HepG2 (cell line): ENCODE data around the gene ATRIP. TPM values are rescaled to one million over a fixed set of nuclear protein-coding genes. Genes with fewer than 3 reads are reported as not detected.

Experiments
- AFF4 ChIP-seq: sonication (generic); formaldehyde crosslinking; IDR thresholded peaks from 2 replicates; pipeline ENCODE4 v1.4.0; 2020; ENCODE audit warnings: missing genetic modification reagents
- BCL3 ChIP-seq: sonication (generic); formaldehyde crosslinking; IDR thresholded peaks from 2 replicates; pipeline ENCODE4 v1.5.1; 2020; ENCODE audit warnings: mild to moderate bottlenecking, missing genetic modification reagents, moderate library complexity
- CBX1 ChIP-seq: IDR thresholded peaks from one replicate; pipeline ENCODE4 v1.6.1; 2016; ENCODE audit warnings: antibody characterized with exemption, low read depth
- CBX5 ChIP-seq: sonication (generic); formaldehyde crosslinking; IDR thresholded peaks from 2 replicates; pipeline ENCODE4 v1.4.0; 2020; ENCODE audit warnings: missing genetic modification reagents, borderline replicate concordance
- DDIT3 ChIP-seq: sonication (generic); formaldehyde crosslinking; IDR thresholded peaks from 2 replicates; pipeline ENCODE4 v1.4.0; 2020; ENCODE audit warnings: mild to moderate bottlenecking, missing genetic modification reagents
- IKZF4 ChIP-seq: sonication (generic); formaldehyde crosslinking; IDR thresholded peaks from 2 replicates; pipeline ENCODE4 v1.5.1; 2020; ENCODE audit warnings: borderline replicate concordance, mild to moderate bottlenecking, low read depth, missing genetic modification reagents; ENCODE audit errors: not compliant biosample characterization
- KLF16 ChIP-seq, 2 experiments: sonication (generic) in 1 of 2; formaldehyde crosslinking in 1 of 2; IDR thresholded peaks; 2 replicates each; pipeline versions ENCODE4 v1.6.1 to v1.8.0; 2016 to 2023; ENCODE audit warnings: missing genetic modification reagents in 2 of 2, missing compliant biosample characterization in 1 of 2
- KMT2A ChIP-seq: sonication (generic); formaldehyde crosslinking; IDR thresholded peaks from 2 replicates; pipeline ENCODE4 v1.4.0; 2020; ENCODE audit warnings: missing genetic modification reagents
- MBD4 ChIP-seq: IDR thresholded peaks from 2 replicates; pipeline ENCODE4 v1.6.1; 2012; ENCODE audit warnings: low read length, inconsistent platforms, borderline replicate concordance
- MLLT10 ChIP-seq: sonication (generic); formaldehyde crosslinking; IDR thresholded peaks from 2 replicates; pipeline ENCODE4 v1.4.0; 2020; ENCODE audit warnings: missing genetic modification reagents
- MTF1 ChIP-seq: sonication (generic); formaldehyde crosslinking; IDR thresholded peaks from 2 replicates; pipeline ENCODE4 v1.5.0; 2020; ENCODE audit warnings: missing genetic modification reagents
- NFE2L1 ChIP-seq: sonication (generic); formaldehyde crosslinking; IDR thresholded peaks from 2 replicates; pipeline ENCODE4 v1.4.0; 2020; ENCODE audit warnings: missing genetic modification reagents, mild to moderate bottlenecking, borderline replicate concordance
- POLR2AphosphoS5 ChIP-seq: IDR thresholded peaks from 2 replicates; pipeline ENCODE4 v1.6.1; 2012; ENCODE audit warnings: low read depth, low read length
- POLR2G ChIP-seq: fragments of 200-400 bp; formaldehyde crosslinking; IDR thresholded peaks from 2 replicates; pipeline ENCODE4 v1.6.1; 2018; ENCODE audit warnings: mild to moderate bottlenecking, low read depth, low read length, moderate library complexity
- RBM22 ChIP-seq: fragments of 200-400 bp; formaldehyde crosslinking; optimal IDR thresholded peaks from 2 replicates; pipeline ENCODE3; 2017; ENCODE audit warnings: mild to moderate bottlenecking, low read length, moderate library complexity
- RBM39 ChIP-seq: fragments of 200-400 bp; formaldehyde crosslinking; IDR thresholded peaks from one replicate; pipeline ENCODE4 v1.6.1; 2018; ENCODE audit warnings: antibody characterized with exemption, mild to moderate bottlenecking, low read depth, low read length; ENCODE audit not compliant: poor library complexity, severe bottlenecking
- SALL1 ChIP-seq: sonication (generic); formaldehyde crosslinking; IDR thresholded peaks from 2 replicates; pipeline ENCODE4 v1.8.0; 2022; ENCODE audit warnings: mild to moderate bottlenecking, missing genetic modification reagents
- SRSF1 ChIP-seq: fragments of 200-400 bp; formaldehyde crosslinking; optimal IDR thresholded peaks from 2 replicates; pipeline ENCODE3; 2017; ENCODE audit warnings: mild to moderate bottlenecking, low read depth, low read length, moderate library complexity
- TBL1XR1 ChIP-seq: fragments of 150-350 bp; IDR thresholded peaks from 2 replicates; pipeline ENCODE4 v1.6.1; 2014; ENCODE audit warnings: borderline replicate concordance, low read length; ENCODE audit not compliant: partially characterized antibody
- ZBTB34 ChIP-seq: sonication (generic); formaldehyde crosslinking; IDR thresholded peaks from 2 replicates; pipeline ENCODE4 v1.8.0; 2022; ENCODE audit warnings: mild to moderate bottlenecking, missing genetic modification reagents
- ZFY ChIP-seq: sonication (generic); formaldehyde crosslinking; IDR thresholded peaks from 2 replicates; pipeline ENCODE4 v1.4.0; 2020; ENCODE audit warnings: missing genetic modification reagents
- ZNF10 ChIP-seq: sonication (generic); formaldehyde crosslinking; IDR thresholded peaks from 2 replicates; pipeline ENCODE4 v1.4.0; 2020; ENCODE audit warnings: mild to moderate bottlenecking, low read depth, missing genetic modification reagents, borderline replicate concordance
- ZNF784 ChIP-seq: sonication (generic); formaldehyde crosslinking; IDR thresholded peaks from 2 replicates; pipeline ENCODE4 v1.5.1; 2020; ENCODE audit warnings: missing genetic modification reagents, mild to moderate bottlenecking, borderline replicate concordance
- polyA plus RNA-seq, 8 experiments: library from polyadenylated mRNA; depleted of rRNA in 3 of 8; stranded (reverse) in 7 of 8; unstranded in 1 of 8; fragments of >200 nt; fragmentation: Illumina TruSeq in 4 of 8; extraction: Trizol in 4 of 8; gene quantifications; 2 replicates each; pipeline versions ENCODE4 v1.2.1 to v1.2.3, GENCODE V29; 2011 to 2016; ENCODE audit warnings: low read depth in 4 of 8, missing spikeins in 1 of 8, mixed read lengths in 1 of 8; ENCODE audit not compliant: insufficient read depth in 1 of 8
- total RNA-seq, 5 experiments: library from RNA; depleted of rRNA; stranded (reverse); fragments of >200 nt; fragmentation: Illumina TruSeq; extraction: Trizol; gene quantifications; 2 replicates each; pipeline ENCODE4 v1.2.3, GENCODE V29; 2016; ENCODE audit warnings: low read depth in 1 of 5

Gene ATRIP
- total and polyA plus RNA-seq, 2 of the 13 experiments (the other 11 are each of a cell fraction or from before 2014, with no cell fraction given), result 5.1 to 12.5 TPM

GRCh38 chr3:48435774-48436476 is 10.6 kb upstream of the ATRIP start (continued):
- TF ChIP-seq MTF1 (CRISPR knock-in tag) (no peak), ZNF784 (CRISPR knock-in tag) (no peak), SRSF1 (no peak), CBX1 (no peak), RBM22 (no peak), BCL3 (CRISPR knock-in tag) (no peak), DDIT3 (no peak), POLR2AphosphoS5 (no peak), ZNF10 (CRISPR knock-in tag) (no peak), ZFY (CRISPR knock-in tag) (0 out of 2 replicates have a peak, but pooled peaks have one; percentile 9), SALL1 (CRISPR knock-in tag) (peak; percentile 57), POLR2G (no peak), RBM39 (no peak), KMT2A (CRISPR knock-in tag) (no peak), AFF4 (CRISPR knock-in tag) (no peak), TBL1XR1 (no peak), IKZF4 (CRISPR knock-in tag) (no peak), NFE2L1 (CRISPR knock-in tag) (no peak), KLF16 (CRISPR knock-in tag; IDR thresholded peaks at IDR 0.05) (peak in 1 of 2 experiments; percentile 81; a peak in 2 of 4 replicates), MLLT10 (CRISPR knock-in tag) (no peak), CBX5 (CRISPR knock-in tag) (peak; percentile 47; the same call in 1 of the 2 replicates), MBD4 (no peak), ZBTB34 (CRISPR knock-in tag) (no peak)
